HepG2 (cell line): Measurements from ENCODE around the gene APC2. TPM values are rescaled to one million over a fixed set of nuclear protein-coding genes. Genes with fewer than 3 reads are reported as not detected.
A peak's percentile ranks its signal among the peaks of the same experiment; 100 is the strongest.

Experiments
- DNMT3B ChIP-seq: conservative IDR thresholded peaks from 2 replicates; pipeline ENCODE4 v1.6.1; 2016; ENCODE audit warnings: missing biosample characterization, control low read depth
- ESRRA ChIP-seq: sonication (generic); formaldehyde crosslinking; IDR thresholded peaks from 2 replicates; pipeline ENCODE4 v1.5.1; 2020; ENCODE audit warnings: mild to moderate bottlenecking, low read depth, missing genetic modification reagents
- HDAC2 ChIP-seq: sonication (generic); formaldehyde crosslinking; IDR thresholded peaks from 2 replicates; pipeline ENCODE4 v1.4.0; 2020; ENCODE audit warnings: missing genetic modification reagents
- HOXA9 ChIP-seq: sonication (generic); formaldehyde crosslinking; IDR thresholded peaks from 2 replicates; pipeline ENCODE4 v1.8.1; 2022; ENCODE audit warnings: missing genetic modification reagents, mild to moderate bottlenecking, moderate library complexity, borderline replicate concordance
- MBNL3 ChIP-seq: fragments of 250-450 bp; sonication (Bioruptor Pico); conservative IDR thresholded peaks from 2 replicates; pipeline ENCODE4 v1.8.0; 2022; ENCODE audit warnings: mild to moderate bottlenecking, inconsistent platforms
- PHB2 ChIP-seq: fragments of 450-650 bp; IDR thresholded peaks from 2 replicates; pipeline ENCODE4 v1.6.1; 2018; ENCODE audit not compliant: partially characterized antibody
- RNF2 ChIP-seq: fragments of 450-650 bp; conservative IDR thresholded peaks from 2 replicates; pipeline ENCODE4 v1.6.1; 2016; ENCODE audit warnings: low read depth
- TARDBP ChIP-seq: sonication (generic); formaldehyde crosslinking; IDR thresholded peaks from 2 replicates; pipeline ENCODE4 v1.8.0; 2022; ENCODE audit warnings: mild to moderate bottlenecking, missing genetic modification reagents
- TBL1XR1 ChIP-seq: fragments of 150-350 bp; IDR thresholded peaks from 2 replicates; pipeline ENCODE4 v1.6.1; 2014; ENCODE audit warnings: borderline replicate concordance, low read length; ENCODE audit not compliant: partially characterized antibody
- ZNF143 ChIP-seq: sonication (generic); formaldehyde crosslinking; IDR thresholded peaks from 2 replicates; pipeline ENCODE4 v1.4.0; 2020; ENCODE audit warnings: missing genetic modification reagents
- ZNF207 ChIP-seq: fragments of 450-650 bp; IDR thresholded peaks from 2 replicates; pipeline ENCODE4 v1.6.1; 2016; ENCODE audit warnings: antibody characterized with exemption, borderline replicate concordance
- ZNF597 ChIP-seq: sonication (generic); formaldehyde crosslinking; IDR thresholded peaks from 2 replicates; pipeline ENCODE4 v1.5.0; 2020; ENCODE audit warnings: missing genetic modification reagents
- ZNF609 ChIP-seq: sonication (generic); formaldehyde crosslinking; IDR thresholded peaks from 2 replicates; pipeline ENCODE4 v1.4.0; 2020; ENCODE audit warnings: mild to moderate bottlenecking, missing genetic modification reagents, borderline replicate concordance
- polyA plus RNA-seq, 8 experiments: library from polyadenylated mRNA; depleted of rRNA in 3 of 8; stranded (reverse) in 7 of 8; unstranded in 1 of 8; fragments of >200 nt; fragmentation: Illumina TruSeq in 4 of 8; extraction: Trizol in 4 of 8; gene quantifications; 2 replicates each; pipeline versions ENCODE4 v1.2.1 to v1.2.3, GENCODE V29; 2011 to 2016; ENCODE audit warnings: low read depth in 4 of 8, missing spikeins in 1 of 8, mixed read lengths in 1 of 8; ENCODE audit not compliant: insufficient read depth in 1 of 8
- total RNA-seq, 5 experiments: library from RNA; depleted of rRNA; stranded (reverse); fragments of >200 nt; fragmentation: Illumina TruSeq; extraction: Trizol; gene quantifications; 2 replicates each; pipeline ENCODE4 v1.2.3, GENCODE V29; 2016; ENCODE audit warnings: low read depth in 1 of 5
- TF ChIP-seq, protein P1 (sequence below): sonication (generic); formaldehyde crosslinking; IDR thresholded peaks from 2 replicates; pipeline ENCODE4 v1.9.0; 2021; ENCODE audit warnings: mild to moderate bottlenecking, missing genetic modification reagents

Gene APC2
- total and polyA plus RNA-seq, 2 of the 13 experiments (the other 11 are each of a cell fraction or from before 2014, with no cell fraction given): 0.08 to 0.22 TPM

DNA sequence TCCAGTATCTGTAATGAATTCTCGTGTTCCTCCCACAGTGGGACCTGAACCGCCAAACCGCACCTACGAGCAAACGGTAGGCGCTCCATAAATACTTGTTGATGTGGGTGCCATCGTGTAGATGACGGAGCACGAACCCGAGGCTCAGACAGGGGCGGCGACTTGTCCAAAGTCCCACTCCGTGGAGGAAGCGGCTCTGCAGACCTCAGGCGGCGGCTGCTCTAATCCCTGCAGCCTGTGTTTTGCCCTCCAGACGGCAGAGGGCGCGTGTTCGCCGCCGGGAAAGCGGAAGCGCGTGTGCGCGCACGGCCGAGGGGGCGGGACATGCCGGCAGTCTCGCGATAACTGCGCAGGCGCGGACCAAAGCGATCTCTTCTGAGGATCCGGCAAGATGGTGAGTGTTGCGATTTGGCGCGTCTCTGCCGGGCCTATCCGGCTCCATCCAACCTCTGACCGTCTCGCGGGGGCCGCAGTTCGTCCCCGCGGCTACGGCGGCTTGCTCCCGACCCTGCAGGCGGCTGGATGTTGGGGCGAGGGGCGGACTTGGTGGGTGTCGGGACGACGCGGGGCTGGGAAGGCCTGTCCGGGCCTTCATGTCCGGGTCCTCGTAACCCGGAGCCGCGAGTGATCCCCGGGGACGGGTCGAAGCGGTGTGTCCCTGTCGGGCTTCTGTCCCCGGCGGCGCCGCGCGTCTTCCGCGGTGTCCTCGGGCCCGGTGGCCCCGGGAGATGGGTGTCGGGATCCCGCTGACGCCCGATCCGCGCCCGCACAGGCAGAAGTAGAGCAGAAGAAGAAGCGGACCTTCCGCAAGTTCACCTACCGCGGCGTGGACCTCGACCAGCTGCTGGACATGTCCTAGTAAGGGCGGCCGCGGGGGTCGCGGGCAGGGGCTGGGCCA is 11.6 kb upstream of the APC2 start, which contains the start of gene RPS15 (continued):
- TF ChIP-seq ZNF609 (CRISPR knock-in tag): peak; percentile 79; the same call in 1 of the 2 replicates
- TF ChIP-seq RNF2: peak; percentile 85; the same call in 1 of the 2 replicates
- peak; percentile 96 for TF ChIP-seq TARDBP (CRISPR knock-in tag)
- TF ChIP-seq MBNL3: no peak
- TF ChIP-seq ESRRA (CRISPR knock-in tag): peak; percentile 77; the same call in 1 of the 2 replicates
- TF ChIP-seq, protein P1, sequence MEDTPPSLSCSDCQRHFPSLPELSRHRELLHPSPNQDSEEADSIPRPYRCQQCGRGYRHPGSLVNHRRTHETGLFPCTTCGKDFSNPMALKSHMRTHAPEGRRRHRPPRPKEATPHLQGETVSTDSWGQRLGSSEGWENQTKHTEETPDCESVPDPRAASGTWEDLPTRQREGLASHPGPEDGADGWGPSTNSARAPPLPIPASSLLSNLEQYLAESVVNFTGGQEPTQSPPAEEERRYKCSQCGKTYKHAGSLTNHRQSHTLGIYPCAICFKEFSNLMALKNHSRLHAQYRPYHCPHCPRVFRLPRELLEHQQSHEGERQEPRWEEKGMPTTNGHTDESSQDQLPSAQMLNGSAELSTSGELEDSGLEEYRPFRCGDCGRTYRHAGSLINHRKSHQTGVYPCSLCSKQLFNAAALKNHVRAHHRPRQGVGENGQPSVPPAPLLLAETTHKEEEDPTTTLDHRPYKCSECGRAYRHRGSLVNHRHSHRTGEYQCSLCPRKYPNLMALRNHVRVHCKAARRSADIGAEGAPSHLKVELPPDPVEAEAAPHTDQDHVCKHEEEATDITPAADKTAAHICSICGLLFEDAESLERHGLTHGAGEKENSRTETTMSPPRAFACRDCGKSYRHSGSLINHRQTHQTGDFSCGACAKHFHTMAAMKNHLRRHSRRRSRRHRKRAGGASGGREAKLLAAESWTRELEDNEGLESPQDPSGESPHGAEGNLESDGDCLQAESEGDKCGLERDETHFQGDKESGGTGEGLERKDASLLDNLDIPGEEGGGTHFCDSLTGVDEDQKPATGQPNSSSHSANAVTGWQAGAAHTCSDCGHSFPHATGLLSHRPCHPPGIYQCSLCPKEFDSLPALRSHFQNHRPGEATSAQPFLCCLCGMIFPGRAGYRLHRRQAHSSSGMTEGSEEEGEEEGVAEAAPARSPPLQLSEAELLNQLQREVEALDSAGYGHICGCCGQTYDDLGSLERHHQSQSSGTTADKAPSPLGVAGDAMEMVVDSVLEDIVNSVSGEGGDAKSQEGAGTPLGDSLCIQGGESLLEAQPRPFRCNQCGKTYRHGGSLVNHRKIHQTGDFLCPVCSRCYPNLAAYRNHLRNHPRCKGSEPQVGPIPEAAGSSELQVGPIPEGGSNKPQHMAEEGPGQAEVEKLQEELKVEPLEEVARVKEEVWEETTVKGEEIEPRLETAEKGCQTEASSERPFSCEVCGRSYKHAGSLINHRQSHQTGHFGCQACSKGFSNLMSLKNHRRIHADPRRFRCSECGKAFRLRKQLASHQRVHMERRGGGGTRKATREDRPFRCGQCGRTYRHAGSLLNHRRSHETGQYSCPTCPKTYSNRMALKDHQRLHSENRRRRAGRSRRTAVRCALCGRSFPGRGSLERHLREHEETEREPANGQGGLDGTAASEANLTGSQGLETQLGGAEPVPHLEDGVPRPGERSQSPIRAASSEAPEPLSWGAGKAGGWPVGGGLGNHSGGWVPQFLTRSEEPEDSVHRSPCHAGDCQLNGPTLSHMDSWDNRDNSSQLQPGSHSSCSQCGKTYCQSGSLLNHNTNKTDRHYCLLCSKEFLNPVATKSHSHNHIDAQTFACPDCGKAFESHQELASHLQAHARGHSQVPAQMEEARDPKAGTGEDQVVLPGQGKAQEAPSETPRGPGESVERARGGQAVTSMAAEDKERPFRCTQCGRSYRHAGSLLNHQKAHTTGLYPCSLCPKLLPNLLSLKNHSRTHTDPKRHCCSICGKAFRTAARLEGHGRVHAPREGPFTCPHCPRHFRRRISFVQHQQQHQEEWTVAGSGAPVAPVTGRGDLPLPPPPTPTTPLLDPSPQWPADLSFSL (CRISPR knock-in tag): no peak
- 0 out of 2 replicates have a peak, but pooled peaks have one; percentile 24 for TF ChIP-seq ZNF597
- no peak for TF ChIP-seq PHB2
- peak; percentile 78 for TF ChIP-seq ZNF143
- no peak for TF ChIP-seq ZNF207
- TF ChIP-seq HOXA9: peak; percentile 95; the same call in 1 of the 2 replicates
- TF ChIP-seq TBL1XR1: no peak
- no peak; the same call in none of the 2 replicates for TF ChIP-seq DNMT3B (CRISPR knock-in tag)
- TF ChIP-seq HDAC2 (CRISPR knock-in tag): peak; percentile 92
